ENCODE measurements around the gene CCDC188. TPM values are rescaled to one million over a fixed set of nuclear protein-coding genes. Genes with fewer than 3 reads are reported as not detected.

CCDC188 gene
- total and polyA plus RNA-seq, 9 of the 15 experiments (the other 6 are each of a cell fraction or from before 2014, with no cell fraction given) = not detected

GRCh38 chr22:20167643-20168322, 16.9 kb upstream of the CCDC188 start (continued):
- TF ChIP-seq TEAD4 (IDR thresholded peaks at IDR 0.05; ENCODE audit: low read length) (no peak), TEAD4 (CRISPR knock-in tag; IDR thresholded peaks at IDR 0.05; ENCODE audit: borderline replicate concordance) (peak; percentile 80; the same call in 1 of the 2 replicates), ZNF699 (CRISPR knock-in tag; IDR thresholded peaks at IDR 0.05; ENCODE audit: insufficient replicate concordance) (no peak), SETDB1 (IDR thresholded peaks at IDR 0.05; ENCODE audit: low read length) (no peak), ZNF175 (CRISPR knock-in tag; IDR thresholded peaks at IDR 0.05; ENCODE audit: low read depth) (no peak), THRAP3 (IDR thresholded peaks at IDR 0.05; ENCODE audit: borderline replicate concordance) (no peak), SRSF3 (IDR thresholded peaks at IDR 0.05; ENCODE audit: insufficient read depth, low read length) (no peak), EHMT2 (IDR thresholded peaks at IDR 0.05) (peak; percentile 86), CREBBP (IDR thresholded peaks at IDR 0.05; ENCODE audit: low read depth, low read length) (no peak), BRCA1 (IDR thresholded peaks at IDR 0.05) (no peak), BRCA1 (CRISPR knock-in tag; IDR thresholded peaks at IDR 0.05) (peak; percentile 80; the same call in 1 of the 2 replicates), ARID4B (CRISPR knock-in tag; IDR thresholded peaks at IDR 0.05) (0 out of 2 replicates have a peak, but pooled peaks have one; percentile 31), ADNP (tag; IDR thresholded peaks at IDR 0.05) (no peak), BRF2 (IDR thresholded peaks at IDR 0.05; ENCODE audit: borderline replicate concordance, insufficient read depth, insufficient read length) (no peak), SNRNP70 (optimal IDR thresholded peaks at IDR 0.05; ENCODE audit: low read depth, low read length) (no peak), ARID1B (IDR thresholded peaks at IDR 0.05) (no peak), MCM5 (IDR thresholded peaks at IDR 0.05; ENCODE audit: low read depth) (no peak), FOXJ3 (CRISPR knock-in tag; IDR thresholded peaks at IDR 0.05) (no peak), NCOA4 (IDR thresholded peaks at IDR 0.05; ENCODE audit: partially characterized antibody) (no peak), TRIM28 (IDR thresholded peaks at IDR 0.05) (no peak), MIER1 (IDR thresholded peaks at IDR 0.05; ENCODE audit: low read depth) (peak; percentile 88), TBL1XR1 (IDR thresholded peaks at IDR 0.05; ENCODE audit: low read length in 2 of 2) (no peak), ZBTB1 (CRISPR knock-in tag; IDR thresholded peaks at IDR 0.05; ENCODE audit: borderline replicate concordance, low read depth) (0 out of 2 replicates have a peak, but pooled peaks have one; percentile 41), MCM3 (IDR thresholded peaks at IDR 0.05) (no peak), ZNF655 (CRISPR knock-in tag; IDR thresholded peaks at IDR 0.05) (no peak)
